ENCODE measurements around the gene SESTD1.
"Not testable (repeated sequence)": the region's sequence is repeated elsewhere in the genome, so short reads cannot be mapped to it uniquely, and the experiment has no call there.

SESTD1 gene

DNA sequence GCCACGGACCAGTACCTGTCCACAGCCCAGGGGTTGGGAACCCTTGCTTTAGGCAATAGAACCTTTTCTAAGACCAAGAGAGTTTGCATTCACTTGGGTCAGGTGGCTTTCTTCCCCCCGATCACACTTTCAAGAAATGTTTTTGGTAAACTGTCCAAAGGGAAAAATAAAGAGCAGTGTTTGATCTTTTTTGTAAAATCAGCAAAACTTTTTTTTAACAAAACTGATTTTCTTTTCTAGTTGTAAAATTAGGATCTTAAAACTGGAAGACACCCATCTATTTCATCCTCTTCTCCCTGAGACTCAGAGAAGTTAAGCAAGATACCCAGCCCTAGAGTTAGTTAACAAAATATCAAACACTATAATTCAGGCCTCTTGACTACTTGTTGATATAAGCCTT, 6.1 kb upstream of the SESTD1 start:
- Histone ChIP-seq H3K4me3 (no peak overlapping the region), H3K27ac (peak overlapping the region in 2 of 21 experiments; percentile 25 to 57)

DNA sequence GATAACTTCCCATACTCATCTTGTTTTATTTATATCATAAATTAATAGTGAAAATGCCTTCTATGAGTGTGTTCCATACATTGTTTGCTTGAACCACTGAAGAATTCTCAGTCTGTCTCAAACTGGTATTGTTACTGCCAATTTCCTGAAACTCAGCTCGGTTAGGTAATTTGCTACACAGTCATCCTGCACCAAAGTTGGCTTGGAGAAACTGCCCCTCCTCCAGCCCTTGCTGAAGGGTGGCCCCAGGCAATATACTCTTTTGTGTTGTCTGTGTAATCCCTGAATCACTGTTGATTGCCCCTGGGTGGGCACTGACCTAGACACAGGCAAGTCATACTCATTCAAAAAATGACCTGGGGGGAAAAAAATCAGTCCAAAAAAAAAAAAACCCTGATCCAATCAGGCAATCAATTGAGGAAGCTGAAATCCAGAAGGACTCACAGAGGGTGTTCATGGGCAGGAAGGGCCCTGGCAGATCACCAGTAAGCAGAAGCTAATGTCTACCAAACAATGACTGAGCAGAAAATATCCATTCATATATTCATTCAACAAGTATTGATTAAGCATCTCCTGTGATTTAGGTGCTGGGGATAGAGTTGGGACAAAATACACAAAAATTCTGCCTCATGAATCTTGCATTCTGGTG, 3.8 kb upstream of the SESTD1 start:
- H3K27ac ChIP-seq: peak overlapping the region in 2 of 21 experiments; percentile 9 to 26

DNA sequence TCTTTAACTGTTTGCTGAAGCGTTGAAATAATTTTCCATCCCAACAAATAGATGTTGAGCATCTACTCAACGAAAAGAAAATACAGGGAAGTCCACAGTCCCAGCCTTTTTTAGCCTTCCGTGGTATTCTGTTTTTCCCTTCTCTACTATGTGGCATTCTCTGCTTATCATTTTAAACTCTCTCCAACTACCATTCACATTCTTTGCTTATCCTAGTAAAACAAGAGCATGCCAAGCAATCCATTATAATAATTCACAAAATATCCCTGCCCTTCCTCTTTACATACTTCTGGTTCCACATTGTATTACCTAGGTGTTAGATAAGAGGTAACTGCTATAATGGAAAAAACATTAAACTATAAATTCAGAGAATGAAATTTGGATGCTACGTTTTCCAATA, 1.6 kb upstream of the SESTD1 start:
- Histone ChIP-seq H3K27ac (no peak overlapping the region), H3K4me3 (no peak overlapping the region)

More for the DNA sequence above, 3.8 kb upstream of the SESTD1 start:
- H3K4me3 ChIP-seq: no peak overlapping the region

DNA sequence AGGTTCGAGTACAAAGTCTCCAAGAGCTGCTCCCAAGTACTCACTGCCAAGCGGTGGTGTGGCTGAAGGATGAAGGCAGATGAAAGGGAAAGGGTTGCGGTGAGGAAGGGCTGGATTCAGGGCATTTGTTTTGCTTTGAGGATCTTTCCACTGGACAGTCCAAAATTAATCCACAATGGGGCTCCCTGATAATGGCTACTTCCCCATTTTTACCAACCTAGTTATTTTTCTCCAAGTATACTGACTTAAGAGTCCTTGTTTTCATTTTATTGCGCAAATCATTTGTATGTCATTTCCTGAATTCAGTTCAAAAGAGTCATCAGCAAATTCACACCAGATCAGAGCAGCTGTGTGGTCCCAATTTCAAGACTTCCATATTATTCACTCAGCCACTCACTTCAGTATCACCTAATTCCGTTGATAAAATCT, 464 bp upstream of the SESTD1 start:
- peak overlapping the region; percentile 54 to 86 (median 73) for H3K4me3 ChIP-seq
- peak overlapping the region; percentile 70 to 97 (median 82) for H3K27ac ChIP-seq

DNA sequence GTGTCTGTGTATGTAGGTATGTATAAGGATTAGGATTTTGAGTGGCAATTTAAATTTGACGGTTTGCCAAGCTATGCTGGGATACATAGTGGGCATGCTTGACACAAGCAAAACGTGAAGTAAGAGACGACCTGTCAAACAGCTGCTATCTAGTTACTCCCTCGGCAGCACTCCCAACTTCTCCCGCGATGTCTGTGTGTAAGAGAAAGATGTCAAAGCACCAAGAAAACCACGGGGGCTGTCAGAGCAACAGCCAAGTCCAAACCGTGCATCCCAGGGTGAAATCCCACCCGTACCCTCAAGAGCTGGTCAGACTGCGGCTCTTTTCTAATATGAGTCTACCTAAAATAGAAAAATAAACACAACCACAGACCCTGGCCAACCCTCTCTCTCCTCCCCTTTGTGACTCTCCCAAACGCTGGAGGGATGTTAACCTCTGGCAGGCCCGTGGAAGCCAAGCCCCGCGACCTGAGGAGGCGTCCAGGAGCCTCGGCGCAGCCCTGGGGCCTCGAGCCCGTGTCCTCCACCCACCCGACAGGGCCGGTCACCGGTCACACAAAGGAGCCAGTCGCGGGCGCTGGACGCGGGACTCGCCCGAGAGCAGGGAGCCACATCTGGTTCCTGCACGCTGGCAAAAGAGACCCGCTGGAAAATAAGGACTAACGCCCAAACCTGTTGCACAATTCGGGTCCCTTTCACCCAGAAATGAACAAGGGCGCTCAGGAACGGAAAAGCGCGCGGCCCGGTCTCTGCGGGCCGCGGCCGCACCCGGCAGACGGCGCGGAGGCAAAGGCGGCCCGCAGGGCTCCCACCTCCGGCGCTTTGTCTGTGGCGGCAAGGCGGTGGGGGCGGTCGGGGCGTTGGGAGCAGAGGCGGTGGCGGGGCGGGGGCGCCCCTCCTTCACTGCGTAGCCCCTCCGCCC, 925 bp downstream of the SESTD1 start:
- Histone ChIP-seq H3K4me3 (peak overlapping the region; percentile 54 to 86 (median 73)), H3K27ac (peak overlapping the region; percentile 70 to 97 (median 82))

DNA sequence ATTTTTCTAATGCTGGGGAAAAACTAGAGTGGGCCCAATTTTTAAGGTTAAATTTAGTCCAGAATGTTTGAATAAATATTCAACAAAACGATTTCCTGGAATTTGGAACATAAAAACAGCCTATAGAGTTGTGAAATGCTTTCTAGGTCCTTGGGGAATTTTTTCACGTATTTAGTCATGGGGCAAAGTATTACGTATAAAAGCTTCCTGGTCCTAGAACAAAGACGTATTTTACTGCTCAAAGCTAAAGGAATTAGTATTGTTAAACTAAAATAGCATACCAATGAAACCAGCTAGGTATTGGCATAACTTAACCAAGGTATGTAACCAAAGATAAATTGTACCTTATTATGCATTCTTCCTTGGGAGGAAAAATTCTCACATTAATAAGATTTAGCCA, 1.6 kb downstream of the SESTD1 start:
- peak overlapping the region in 9 of 21 experiments; percentile 16 to 97 (median 91) for H3K27ac ChIP-seq
- peak overlapping the region; percentile 54 to 86 (median 73) for H3K4me3 ChIP-seq

DNA sequence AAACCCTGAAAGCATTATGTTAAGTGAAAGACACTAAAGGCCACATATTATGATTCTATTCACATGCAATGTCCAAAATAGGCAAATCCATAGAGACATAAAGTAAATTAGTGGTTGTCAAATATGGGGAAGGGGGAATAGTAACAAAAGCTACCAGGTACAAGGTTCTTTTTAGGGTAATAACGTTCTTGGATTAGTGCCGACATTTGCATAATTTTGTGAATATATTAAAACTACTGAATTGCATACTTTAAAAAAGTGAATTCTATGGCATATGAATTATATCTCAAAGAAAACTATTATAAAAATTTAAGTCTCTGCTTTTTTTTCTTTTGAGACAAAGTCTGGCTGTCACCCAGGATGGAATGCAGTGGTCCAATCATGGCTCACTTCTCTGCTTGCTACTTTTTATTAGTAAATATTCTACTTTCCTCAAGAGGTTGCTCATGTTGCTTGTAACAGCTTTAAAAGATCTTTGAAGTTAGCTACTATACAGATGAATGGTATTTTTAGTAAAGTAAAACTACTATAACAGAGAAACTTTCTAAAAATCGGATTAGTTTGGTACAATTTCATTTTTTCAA, 2.5 kb downstream of the SESTD1 start:
- Histone ChIP-seq H3K27ac (no peak overlapping the region), H3K4me3 (no peak overlapping the region)

DNA sequence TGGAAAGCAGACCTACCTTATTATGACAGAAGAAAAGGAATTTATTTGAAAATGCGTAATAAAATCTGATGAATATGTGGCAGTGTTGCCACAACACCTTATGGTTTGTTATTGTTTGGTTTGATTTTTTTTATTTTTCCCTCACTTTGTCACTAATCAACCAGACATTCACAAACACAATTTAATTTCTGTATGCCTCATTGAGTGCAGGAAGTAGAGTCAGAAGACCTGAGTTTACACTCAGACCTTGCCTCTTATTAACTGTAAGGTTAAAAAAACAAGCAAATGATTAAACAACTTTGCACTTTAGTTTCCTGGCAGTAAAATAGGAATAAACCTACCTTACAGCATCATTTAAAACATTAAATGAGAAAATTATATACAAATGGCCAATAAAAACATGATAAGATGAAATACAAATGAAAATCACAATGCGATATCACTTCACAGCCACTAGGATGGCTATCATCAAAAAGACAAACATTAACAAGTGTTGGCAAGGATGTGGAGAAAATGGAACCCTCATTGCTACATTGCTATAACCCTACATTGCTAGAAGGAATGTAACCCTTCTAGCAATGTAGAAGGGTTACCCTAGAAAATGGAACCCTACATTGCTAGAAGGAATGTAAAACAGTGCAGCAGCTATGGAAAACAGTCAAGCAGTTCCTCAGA, 3.3 kb downstream of the SESTD1 start:
- H3K4me3 ChIP-seq: no peak overlapping the region
- no peak overlapping the region for H3K27ac ChIP-seq

DNA sequence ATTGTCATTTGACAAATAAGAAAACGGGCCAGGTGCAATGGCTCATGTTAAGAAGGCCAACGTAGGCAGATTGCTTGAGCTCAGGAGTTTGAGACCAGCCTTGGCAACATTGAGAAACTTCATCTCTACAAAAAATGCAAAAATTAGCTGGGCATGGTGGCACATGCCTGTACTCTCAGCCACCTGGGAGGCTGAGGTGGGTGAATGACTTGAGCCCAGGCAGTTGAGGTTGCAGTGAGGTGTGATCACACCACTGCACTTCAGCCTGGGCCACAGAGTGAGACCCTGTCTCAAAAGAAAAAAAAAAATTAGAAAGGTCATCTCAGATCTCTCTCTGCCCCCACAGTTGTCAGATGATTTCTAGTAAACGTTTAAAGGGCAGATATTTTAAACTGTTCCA, 4.4 kb downstream of the SESTD1 start:
- H3K27ac ChIP-seq: no peak overlapping the region
- H3K4me3 ChIP-seq: no peak overlapping the region

DNA sequence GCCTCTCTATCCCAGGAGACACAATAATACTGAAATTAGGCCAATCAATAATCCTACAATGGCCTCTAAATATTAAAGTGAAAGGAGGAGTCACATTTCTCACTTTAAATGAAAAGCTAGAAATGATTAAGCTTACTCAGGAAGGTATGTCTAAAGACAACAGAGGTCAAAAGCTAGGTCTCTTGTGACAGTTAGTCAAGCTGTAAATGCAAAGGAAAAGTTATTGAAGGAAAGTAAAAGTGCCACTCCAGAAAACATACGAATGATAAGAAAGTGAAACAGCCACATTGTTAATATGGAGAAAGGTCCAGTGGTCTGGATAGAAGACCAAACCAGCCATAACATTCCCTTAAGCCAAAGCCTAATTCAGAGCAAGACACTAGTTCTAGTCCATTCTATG, 9.5 kb downstream of the SESTD1 start:
- Histone ChIP-seq H3K4me3 (no peak overlapping the region), H3K27ac (no peak overlapping the region)

DNA sequence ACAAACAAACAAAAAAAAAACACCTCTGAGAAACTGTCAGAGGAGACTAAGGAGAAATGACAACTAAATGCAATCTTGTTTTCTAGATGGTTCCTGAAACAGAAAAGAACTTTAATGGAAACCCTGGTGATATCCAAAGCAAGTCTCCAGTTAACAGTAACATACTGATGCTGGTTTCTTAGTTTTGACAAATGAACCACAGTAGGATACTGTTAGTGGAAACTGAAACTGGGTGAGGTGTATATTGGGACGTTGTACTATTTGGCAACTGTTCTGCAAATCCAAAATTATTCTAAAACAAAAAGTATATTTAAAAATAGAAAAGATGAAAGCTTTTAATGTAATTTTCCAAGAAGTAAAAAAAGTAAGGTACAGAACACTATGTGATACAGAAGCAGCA, 11.4 kb downstream of the SESTD1 start:
- no peak overlapping the region for H3K27ac ChIP-seq

DNA sequence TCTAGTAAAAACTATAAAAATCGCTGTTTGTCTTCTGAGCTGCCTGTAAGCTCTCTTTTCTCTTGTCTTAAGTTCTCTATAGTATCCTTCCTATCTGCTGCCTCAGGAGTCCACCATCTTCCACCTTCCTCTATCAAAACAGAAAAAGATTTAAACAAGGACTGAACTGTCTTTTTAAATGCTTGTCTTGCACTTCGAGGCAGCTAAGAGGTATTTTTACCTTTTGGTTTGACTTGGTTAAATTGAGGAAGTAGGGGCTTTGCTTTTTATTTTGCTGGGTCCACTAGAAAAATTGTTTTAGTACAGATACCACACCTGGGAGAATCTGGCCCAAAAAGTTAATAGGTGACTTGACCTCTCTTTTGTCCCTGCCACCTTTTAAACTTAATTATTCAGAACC, 12.2 kb downstream of the SESTD1 start:
- no peak overlapping the region for H3K4me3 ChIP-seq
- H3K27ac ChIP-seq: peak overlapping the region in 1 of 21 experiments; percentile 30

More for the DNA sequence above, 11.4 kb downstream of the SESTD1 start:
- H3K4me3 ChIP-seq: no peak overlapping the region

DNA sequence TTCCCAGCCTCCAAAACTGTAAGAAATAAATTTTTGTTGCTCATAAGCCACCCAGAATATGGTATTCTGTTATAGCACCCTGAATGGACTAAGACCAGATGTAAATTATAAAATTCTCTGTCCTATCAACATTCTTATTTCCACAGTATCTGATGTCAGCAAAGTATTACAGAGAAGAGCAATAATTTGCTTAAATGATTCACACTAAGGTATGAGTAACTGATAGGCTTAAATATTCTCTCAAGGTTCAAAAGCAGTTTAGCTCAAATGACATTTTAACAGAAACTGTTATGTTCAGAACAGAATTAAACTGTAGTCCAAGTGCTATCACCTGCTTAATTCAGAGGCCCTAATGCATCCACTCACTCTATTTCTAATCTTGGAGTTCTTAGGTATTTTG, 12.8 kb downstream of the SESTD1 start:
- Histone ChIP-seq H3K4me3 (no peak overlapping the region), H3K27ac (no peak overlapping the region)

DNA sequence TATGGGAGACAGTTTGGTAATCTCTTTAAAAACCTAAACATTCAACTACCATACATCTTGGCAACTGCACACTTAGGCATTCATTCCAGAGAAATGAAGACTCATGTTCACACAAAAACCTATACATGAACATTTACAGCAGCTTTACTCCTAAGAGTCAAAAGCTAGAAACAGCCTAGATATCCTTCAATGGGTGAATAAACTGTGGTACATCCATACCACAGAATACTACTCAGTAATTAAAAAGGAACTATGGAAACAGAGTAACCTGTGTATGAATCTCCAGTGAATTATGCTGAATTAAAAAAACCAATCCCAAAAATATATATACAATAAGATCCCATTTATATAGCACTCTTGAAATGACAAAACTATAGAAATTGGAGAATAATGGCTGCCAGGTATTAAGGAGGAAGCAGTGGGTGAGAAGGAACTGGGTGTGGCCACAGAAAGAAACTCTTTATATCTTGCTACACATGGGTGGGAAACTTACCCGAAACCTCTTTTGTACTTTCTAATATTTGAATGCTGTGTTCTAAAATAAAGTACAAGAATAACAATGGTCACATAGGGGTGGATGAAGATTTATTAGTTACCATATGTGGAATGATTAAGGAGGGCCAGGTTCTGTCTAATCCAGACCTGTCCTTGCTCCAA, 13.7 kb downstream of the SESTD1 start:
- H3K27ac ChIP-seq: no peak overlapping the region
- no peak overlapping the region for H3K4me3 ChIP-seq

DNA sequence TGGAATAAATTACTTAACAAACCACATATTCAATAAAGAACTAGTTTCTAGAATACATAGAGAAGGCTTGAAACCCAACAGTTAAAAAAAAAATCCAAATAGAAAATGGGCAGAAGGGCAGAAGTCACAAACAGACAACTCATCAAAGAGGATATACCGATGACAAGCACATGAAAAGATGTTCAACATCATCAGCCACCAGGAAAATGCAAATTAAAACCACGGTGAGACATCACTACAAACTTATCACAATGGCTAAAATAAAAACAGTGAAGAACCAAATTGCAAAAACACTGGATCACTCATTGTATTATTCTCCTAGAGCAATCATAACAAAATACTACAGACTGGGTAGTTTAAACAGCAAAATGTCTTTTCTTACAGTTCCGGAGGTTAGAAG, 14.5 kb downstream of the SESTD1 start:
- H3K27ac ChIP-seq: no peak overlapping the region
- H3K4me3 ChIP-seq: no peak overlapping the region

DNA sequence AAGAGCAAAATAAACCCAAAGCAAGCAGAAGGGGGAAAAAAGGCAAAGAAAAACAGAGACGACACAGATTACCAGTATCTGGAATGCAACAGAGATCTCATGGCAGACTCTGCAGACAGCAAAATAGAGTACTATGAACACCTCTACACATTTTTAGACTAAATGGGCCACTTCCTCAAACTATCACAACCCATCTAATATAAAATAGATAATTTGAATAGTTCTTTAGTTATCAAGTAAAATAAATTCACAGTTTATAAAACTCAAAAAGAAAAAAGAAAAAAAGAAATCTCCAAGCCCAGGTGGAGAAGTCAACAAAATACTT, 16.6 kb downstream of the SESTD1 start:
- no peak overlapping the region for H3K27ac ChIP-seq

DNA sequence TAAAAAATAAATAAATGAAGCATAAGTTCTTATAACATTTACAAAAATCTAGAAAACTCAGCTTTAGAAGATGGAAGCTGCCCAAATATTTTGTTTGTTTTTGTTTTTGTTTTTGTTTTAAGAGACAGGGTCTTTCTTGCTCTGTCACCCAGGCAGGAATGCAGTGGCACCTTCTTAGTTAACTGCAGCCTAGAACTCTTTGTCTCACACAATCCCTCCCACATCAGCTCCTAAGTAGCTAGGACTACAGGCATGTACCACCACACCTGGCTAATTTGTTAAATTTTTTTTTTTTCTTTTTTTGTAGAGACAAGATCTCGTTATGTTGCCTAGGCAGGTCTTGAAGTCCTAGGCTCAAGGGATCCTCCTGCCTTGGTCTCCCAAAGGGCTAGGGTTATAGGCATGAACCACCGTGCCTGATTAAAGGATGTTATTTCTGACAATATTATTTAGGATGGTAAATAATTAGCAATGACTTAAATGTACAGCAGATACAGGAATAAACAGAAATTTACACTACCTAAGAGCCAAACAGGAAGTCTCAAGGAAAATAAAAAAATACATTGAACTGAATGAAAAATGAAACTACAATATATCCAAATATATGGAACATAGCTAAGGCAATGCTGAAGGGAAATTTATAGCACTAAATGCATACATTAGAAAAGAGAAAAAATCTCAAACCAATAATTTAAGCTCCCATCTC, 17.2 kb downstream of the SESTD1 start:
- no peak overlapping the region for H3K4me3 ChIP-seq

More for the DNA sequence above, 16.6 kb downstream of the SESTD1 start:
- H3K4me3 ChIP-seq: no peak overlapping the region

DNA sequence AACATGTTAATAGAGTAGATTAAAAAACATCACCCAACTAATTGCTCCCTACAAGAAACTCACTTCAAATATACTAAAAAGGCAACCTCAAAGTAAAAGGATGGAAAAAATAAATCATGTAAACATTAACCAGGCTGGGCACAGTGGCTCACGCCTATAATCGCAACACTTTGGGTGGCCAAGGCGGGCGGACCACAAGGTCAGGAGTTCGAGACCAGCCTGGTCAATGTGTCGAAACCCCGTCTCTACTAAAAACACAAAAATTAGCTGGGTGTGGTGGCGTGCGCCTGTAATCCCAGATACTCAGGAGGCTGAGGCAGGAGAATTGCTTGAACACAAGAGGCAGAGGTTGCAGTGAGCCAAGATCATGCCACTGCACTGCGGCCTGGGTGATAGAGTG, 18.8 kb downstream of the SESTD1 start:
- H3K27ac ChIP-seq, H3K4me3 ChIP-seq: not testable (repeated sequence)

More for the DNA sequence above, 17.2 kb downstream of the SESTD1 start:
- no peak overlapping the region for H3K27ac ChIP-seq

DNA sequence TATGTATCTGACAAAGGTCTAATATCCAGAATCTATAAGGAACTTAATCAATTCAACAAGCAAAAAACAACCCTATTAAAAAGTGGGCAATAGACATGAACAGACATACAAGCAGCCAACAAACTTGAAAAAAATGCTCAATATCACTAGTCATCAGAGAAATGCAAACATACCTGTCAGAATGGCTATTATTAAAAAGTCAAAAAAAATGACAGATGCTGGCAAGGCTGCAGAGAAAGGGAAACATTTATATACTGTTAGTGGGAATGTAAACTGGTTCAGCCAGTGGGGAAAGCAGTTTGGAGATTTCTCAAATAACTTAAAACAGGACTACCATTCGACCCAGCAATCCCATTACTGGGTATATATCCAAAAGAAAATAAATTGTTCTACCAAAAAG, 21.6 kb downstream of the SESTD1 start:
- H3K4me3 ChIP-seq: no peak overlapping the region
- H3K27ac ChIP-seq: no peak overlapping the region

All from skin epidermis (tissue), 12 donors.